Activated CD8-positive, alpha-beta memory T cell treated with anti-CD3 and anti-CD28 coated beads for 36 hours (primary cell): ENCODE data around the gene TGM2. TPM values are rescaled to one million over a fixed set of nuclear protein-coding genes. Genes with fewer than 3 reads are reported as not detected.

Experiments
- CTCF ChIA-PET: fragments of 350-600 bp; sonication (Branson Sonifier 250); formaldehyde crosslinking; loops from one replicate; lab custom pipeline; 2021; ENCODE audit warnings: antibody characterized with exemption; lab: Charles Lee
- POLR2A ChIA-PET: fragments of 350-600 bp; sonication (Branson Sonifier 250); formaldehyde crosslinking; loops from one replicate; lab custom pipeline; 2021; ENCODE audit warnings: antibody characterized with exemption; lab: Charles Lee
- total RNA-seq, 2 experiments: library from RNA; stranded (reverse); gene quantifications; one replicate each; pipeline ENCODE4 v1.2.3, GENCODE V29; 2021

Gene TGM2
- total RNA-seq, 2 experiments from 2014 or later: not detected

DNA sequence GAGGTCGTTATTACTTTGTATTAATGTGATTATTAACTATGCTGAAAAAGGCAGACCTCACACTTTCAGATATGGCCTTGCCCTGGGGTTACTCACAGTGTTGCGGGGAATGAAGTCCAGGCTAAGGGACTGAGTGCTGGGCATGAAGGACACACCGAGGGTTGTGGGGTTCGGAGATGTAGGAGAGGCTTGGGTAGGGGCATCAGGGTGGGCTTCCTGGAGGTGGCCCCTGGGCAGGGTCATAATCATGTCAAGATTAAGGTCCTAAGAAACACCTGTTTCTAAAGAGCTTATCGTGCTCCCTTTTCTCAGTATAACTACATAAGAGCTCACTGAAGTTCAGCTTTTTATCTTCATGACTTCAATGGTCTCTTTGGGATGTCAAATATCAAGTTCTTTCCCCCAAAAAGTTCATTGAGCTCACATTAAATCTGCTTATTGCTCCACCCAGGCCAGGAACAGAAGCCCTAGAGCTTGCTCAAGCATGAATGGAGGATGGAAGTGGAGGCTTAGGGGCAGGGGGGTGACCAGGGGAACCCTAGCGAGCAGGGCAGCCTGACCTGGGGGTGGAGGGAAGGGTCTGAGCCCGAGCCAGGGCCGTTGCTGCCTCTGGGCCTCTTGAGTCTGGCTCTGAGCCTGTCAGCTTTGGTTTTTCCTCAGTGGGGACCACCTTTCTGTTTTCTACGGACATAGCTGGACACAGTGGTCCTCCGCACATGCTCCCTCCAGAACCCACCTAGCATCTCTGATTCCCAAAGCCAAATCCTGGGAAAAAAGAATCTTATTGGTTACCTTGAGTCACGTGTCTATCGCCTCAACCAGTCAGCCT, 37.3 kb upstream of the TGM2 start:
- POLR2A ChIA-PET: interaction anchor here (0.6 kb wide), 1 partner anchor 126 kb away, joined by 3 read pairs; no protein-coding TSS in a partner anchor
- CTCF ChIA-PET: interaction anchor here (1.1 kb wide), 1 partner anchor 21 kb away, joined by 3 read pairs; no protein-coding TSS in a partner anchor

DNA sequence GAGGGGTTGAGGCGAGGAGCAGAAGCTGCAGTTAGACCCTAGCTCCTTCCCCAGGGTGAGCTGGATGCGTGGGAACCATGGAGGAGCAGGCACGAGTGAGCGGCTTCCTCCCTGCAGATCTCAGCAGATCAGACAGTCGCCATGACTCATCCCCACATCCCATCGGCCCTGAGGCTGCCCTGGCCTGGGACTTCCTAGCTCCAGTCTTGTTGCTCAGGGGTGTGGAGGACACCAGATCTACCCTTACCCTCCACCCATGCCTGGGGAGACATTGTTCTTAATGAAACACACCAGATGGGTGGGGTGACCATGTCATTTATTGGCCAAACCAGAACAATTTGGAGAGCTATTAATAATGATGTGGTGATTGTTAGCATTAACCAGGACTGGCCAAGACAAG, 36.3 kb upstream of the TGM2 start:
- CTCF ChIA-PET: interaction anchor here (1.1 to 1.3 kb wide), 2 partner anchors 19 to 22 kb away, joined by 3 to 4 read pairs; no protein-coding TSS in a partner anchor

DNA sequence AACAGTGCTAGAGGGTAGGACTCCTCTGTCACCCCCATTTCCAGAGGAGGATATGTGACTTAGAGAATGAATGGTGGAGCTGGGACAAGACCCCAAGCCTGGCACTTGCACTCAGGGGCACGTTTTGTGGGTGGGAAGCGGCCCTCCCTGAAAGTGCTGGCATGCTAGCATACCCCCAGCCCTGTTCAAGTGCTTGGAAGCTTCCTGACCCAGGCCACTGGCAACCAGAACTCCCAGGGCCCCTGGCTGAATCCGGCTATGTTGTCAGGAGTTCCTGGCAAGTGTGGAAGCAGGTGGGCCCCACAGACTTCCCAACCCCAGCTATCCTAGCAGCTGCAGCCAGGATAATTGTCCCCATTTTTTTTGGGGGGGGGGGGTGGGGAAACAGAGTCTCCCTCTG, 35.6 kb upstream of the TGM2 start:
- POLR2A ChIA-PET: no interaction called here

More for the DNA sequence above, 36.3 kb upstream of the TGM2 start:
- POLR2A ChIA-PET: no interaction called here

DNA sequence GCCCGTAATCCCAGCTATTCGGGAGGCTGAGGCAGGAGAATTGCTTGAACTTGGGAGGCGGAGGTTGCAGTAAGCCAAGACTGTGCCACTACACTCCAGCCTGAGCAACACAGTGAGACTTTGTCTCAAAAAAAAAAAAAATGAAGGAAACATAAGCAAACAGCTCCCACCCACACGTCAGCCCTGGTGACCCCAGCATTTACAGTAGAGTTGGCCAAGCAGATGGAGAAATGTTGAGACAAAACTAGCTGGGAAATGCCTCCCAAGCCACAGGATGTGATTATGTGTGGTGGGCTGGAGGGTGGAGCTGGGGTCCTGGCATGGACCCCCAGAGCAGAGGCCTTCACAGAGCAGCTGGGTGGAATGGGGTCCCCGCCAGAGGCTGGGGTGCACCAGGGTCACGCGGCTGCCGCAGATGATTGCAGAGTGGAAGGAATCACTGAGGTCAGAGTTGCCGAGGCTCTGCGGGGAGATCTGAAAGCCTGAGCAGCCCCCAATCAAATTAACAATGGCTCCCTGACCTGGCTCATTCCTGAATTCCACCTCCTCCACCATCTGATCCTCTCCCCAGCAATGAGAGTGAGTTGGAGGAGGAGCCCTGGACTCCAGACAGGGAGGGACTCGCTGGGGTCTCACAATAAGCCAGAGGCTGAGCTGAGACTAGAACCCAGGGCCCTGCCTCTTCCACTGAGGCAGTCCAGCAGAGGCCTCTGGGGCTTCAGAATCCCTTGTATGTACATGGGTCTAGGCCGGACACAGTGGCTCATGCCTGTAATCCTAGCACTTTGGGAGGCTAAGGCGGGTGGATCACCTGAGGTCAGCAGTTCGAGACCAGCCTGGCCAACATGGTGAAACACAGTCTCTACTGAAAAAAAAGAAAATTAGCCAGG, 34.7 kb upstream of the TGM2 start:
- POLR2A ChIA-PET: no interaction called here
- CTCF ChIA-PET: interaction anchor here (1.3 kb wide), 1 partner anchor 21 kb away, joined by 4 read pairs; no protein-coding TSS in a partner anchor

More for the DNA sequence above, 35.6 kb upstream of the TGM2 start:
- CTCF ChIA-PET: interaction anchor here (1.3 kb wide), 1 partner anchor 20 kb away, joined by 4 read pairs; no protein-coding TSS in a partner anchor

DNA sequence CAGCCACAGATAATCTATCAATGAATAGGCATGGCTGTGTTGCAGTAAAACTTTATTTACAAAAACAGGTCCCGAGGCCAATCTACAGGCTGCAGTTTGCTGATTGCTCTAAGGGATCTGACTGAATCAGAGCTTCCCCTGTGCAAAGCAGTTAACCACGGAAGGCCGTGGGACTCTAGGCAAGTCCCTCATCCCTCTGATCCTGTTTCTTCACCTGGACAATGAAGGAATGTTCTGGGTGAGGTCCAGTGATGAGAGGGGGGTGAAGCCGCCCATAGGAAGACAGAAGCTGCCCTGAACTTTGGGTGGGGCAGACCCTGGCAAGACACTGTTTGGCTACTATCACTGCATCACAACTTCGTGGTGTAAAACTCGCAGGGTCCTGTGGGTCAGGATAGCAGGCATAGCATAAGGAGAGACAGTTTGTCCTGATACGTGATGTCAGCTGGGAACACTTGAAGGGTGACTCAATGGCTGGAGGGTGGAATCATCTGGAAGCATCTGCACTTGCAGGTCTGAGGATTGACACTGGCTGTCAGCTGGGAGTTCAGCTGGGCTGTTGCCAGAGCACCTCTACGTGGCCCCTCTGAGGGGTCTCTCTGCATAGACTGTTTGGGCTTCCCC, 33.3 kb upstream of the TGM2 start:
- ChIA-PET POLR2A (no interaction called here), CTCF (interaction anchor here (0.7 to 1.3 kb wide), 3 partner anchors 23 to 125 kb away, joined by 3 to 4 read pairs (median 3); no protein-coding TSS in a partner anchor)

DNA sequence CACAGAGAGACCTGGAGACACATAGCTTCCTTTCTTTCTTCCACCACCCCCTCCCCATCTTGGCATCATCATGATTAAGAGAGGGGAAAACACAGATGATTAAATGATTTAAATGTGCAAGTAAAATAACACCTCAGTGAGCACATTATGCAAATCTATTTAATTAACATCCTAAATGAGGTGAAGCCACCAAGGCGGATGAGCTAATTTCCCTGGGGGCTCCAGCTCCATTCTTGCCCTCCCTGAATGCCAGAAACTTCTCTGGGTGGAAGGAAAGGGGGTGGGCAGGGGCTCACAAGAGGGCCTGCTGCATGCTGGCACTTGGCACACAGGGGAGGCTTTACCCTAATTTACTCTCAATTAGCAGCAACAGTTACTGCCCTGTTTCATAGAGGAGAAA, 32.5 kb upstream of the TGM2 start:
- ChIA-PET CTCF (interaction anchor here (1.0 to 1.3 kb wide), 2 partner anchors 23 to 124 kb away, joined by 3 to 4 read pairs; no protein-coding TSS in a partner anchor), POLR2A (no interaction called here)

DNA sequence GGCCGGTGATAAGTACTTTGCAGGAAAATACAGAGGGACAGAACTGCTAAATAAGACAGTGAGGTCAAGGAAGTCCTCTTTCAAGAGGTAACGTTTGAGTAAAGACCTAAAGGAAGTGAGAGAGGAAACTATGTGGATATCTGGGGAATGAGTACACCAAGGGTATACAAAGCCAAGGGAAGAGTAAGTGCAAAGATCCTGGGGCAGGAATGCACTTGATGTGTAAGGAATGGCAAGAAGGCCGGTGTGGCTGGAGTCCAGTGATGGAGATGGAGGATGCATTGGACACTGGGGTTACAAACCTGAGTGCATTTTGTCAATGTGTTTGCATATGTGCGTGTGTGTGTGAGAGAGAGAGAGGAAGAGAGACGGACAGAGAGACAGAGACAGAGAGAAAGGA, 32.1 kb upstream of the TGM2 start:
- POLR2A ChIA-PET: no interaction called here
- CTCF ChIA-PET: interaction anchor here (1.0 to 1.2 kb wide), 2 partner anchors 24 to 124 kb away, joined by 3 to 5 read pairs; no protein-coding TSS in a partner anchor

DNA sequence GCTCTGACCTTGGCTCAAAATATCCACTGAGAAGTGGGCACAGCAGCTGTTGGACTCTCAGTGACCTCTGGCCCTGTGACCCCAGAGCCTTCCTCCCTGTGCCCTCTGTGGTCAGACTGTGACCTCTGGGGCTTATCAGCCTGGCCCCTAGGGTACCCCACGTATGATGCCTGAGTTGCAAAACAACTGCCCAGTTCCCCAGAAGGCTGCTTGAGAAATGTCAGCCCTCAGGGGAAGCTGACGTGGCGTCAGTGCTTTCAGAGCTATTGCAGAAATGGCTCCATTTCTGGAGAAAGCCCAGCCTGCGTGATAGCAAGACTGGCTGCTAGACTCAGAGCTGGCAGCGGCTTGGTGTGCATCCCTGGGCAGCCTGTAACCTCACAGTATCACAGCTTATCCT, 31.5 kb upstream of the TGM2 start:
- POLR2A ChIA-PET: no interaction called here
- CTCF ChIA-PET: interaction anchor here (1.2 to 1.5 kb wide), 2 partner anchors 25 to 123 kb away, joined by 3 to 5 read pairs; no protein-coding TSS in a partner anchor

DNA sequence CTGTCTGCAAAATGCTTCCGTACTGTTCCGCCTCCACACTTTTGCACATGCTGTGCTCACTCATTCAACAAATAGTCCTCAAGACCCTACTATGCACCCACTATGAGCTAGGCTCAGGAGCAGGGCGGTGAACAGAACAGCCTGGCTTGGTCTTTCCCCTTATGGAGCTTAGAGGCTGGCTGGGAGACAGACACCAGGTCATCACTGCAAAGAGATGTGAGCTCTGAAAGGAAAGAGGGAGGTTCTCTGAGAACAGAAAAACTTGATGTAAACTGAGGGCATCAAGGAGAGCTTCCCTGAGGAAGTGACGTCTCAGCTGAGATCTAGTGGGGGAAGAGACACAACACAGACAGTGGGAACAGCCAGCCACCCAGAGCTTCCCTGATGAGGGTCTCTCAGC, 31.0 kb upstream of the TGM2 start:
- ChIA-PET CTCF (interaction anchor here (1.2 to 1.5 kb wide), 2 partner anchors 25 to 123 kb away, joined by 3 to 5 read pairs; no protein-coding TSS in a partner anchor), POLR2A (no interaction called here)

DNA sequence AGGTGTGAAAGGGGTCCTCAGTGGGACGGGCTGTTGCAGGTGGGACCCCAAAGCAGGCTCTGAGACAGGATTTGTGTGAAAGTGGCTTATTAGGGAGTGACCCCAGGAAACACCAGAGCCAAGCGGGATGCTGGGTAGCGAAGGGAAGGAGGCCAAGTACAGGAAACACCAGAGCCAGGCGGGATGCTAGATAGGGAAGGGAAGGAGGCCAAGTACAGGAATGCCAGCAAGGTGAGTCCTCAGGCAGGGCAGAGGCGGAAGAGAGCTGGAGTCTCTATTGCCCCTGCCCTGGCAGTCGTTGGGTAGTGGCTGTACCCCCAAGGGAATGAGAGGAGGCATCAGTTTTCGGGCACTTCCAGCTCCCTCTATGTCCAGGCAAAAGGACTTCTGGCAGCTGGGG, 30.5 kb upstream of the TGM2 start:
- ChIA-PET POLR2A (no interaction called here), CTCF (interaction anchor here (1.5 kb wide), 1 partner anchor 122 kb away, joined by 3 read pairs; no protein-coding TSS in a partner anchor)

DNA sequence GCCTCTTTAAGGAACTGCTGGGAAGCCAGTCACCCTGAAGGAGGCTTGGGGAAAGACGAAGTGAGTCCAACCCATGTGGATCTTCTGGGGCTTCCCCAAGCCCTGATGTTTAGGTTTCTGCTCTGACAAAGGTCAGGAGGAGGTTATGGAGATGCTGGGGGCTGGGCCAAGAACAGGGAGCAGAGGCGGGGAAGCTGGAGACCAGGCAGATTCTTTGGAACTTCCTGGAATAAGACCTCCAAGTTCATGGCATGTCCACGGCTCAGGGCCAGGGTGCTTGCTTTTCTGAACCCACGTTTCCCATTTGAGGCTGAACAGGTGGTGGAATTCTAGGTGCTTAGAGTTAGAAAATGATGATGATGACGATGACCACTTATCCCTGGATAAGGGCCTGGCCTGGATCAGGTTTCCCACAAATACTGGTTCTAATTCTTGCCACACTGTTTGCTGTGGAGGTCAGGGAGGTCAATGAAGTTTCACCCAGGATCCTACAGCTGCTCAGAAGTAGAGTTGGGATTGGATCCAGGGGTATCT, 30.0 kb upstream of the TGM2 start:
- ChIA-PET CTCF (interaction anchor here (1.5 kb wide), 1 partner anchor 122 kb away, joined by 3 read pairs; no protein-coding TSS in a partner anchor), POLR2A (no interaction called here)

DNA sequence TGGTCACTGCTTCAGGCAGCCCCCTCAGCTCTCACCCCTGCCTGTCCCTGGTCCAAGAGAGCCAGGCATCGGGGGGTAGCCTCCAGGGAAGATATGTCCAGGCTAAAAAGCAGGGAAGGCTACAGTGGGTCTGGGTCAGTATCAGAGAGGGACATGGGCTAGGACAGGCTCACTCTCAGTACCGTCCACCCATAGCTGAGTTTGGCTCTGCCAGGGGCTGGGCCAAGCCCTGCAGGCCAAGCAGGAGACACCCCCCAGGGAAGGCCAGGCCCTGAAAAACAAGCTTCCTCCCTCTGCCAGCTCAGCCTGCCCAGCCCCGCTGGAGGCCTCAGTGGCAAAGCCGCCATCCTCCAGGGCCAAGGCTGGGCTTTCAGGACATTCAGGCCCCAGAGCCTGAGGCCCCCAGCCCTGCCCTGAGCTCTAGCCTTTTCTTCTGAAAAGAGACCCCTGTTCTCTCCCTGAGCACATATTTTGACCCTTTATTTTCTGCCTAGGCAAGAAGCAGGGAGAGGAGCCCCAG, 28.6 kb upstream of the TGM2 start:
- ChIA-PET CTCF (no interaction called here), POLR2A (no interaction called here)

DNA sequence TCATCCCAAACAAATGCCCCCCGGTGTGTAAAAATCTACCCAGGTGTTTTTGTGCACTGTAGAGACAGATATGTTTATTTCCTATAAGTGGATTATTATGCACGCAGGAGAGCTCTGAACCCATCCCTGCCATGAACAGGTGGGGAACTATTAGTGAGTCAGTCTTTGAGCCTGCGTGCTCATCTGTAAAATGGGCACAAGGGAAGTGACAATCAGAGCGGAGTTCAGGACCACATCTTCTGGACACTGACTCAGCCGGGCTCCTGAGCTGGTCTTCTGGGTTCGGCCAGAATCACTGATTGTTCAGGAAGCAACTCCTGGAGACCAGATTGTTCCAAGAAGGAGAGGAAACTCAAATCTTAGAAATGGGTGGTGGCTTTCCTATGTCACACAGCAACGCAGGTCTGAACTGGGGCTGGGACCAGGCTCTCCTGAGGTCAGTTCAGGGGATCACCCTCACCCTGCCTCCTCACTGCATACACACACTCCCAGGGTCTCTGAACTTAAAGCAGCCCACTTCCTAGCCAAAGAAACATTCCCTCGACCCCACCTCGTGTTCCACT, 27.3 kb upstream of the TGM2 start:
- POLR2A ChIA-PET: no interaction called here
- CTCF ChIA-PET: no interaction called here

DNA sequence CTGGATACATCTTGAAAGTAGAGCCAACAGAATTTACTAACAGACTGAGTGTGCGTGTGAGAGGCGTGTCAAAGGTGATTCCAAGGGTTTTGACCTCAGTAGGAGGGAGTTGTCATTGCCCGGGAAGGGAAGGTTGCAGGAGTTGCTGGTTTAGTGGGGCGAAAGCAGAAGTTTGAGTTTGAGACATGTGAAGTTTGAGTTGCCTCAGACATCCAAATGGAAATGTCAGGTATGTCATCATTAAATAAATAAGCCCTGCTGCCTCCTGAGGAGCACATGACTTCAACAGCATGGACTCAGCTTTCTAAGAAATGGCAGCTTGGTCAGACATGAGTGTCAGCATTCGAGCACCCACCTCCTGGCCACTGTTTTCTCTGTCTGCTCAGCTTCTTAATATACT, 26.6 kb upstream of the TGM2 start:
- POLR2A ChIA-PET: no interaction called here

DNA sequence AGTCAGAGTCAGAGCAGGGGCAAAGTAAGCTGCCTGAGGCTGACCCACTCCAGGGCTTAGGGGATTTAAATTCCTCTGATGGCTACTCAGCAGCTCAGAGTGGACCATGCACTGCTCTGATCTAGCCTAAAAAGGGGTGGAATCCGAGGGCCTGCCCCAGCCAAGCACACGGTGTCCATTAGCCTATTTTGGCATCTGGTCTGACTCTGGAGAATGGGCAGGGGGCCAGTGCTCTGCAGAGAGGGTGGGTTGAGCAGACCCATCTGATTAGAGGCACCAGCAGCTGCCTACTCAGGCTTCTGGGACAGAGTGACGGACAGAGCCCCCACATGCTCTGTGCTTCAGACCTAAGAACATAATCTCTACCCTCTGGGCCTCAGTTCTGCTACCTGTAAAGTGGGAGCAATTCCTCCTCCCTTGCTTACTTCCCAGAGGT, 25.9 kb upstream of the TGM2 start:
- ChIA-PET POLR2A (no interaction called here), CTCF (no interaction called here)

More for the DNA sequence above, 26.6 kb upstream of the TGM2 start:
- CTCF ChIA-PET: no interaction called here

DNA sequence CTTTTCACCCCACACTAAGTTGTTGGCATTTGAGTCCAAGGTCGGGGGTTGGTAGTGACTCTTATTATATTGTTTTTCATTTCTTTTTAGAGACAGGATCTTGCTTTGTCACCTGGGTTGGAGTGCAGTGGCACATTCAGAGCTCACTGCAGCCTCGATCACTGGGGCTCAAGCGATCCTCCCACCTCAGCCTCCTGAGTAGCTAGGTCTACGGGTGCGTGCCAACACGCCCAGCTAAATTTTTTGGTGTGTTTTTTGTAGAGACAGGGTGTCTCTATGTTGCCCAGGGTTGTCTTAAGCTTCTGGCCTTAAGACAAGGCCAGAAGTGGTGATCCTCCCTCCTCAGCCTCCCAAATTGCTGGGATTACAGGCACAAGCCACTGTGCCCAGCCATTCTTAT, 25.1 kb upstream of the TGM2 start:
- ChIA-PET POLR2A (no interaction called here), CTCF (no interaction called here)

DNA sequence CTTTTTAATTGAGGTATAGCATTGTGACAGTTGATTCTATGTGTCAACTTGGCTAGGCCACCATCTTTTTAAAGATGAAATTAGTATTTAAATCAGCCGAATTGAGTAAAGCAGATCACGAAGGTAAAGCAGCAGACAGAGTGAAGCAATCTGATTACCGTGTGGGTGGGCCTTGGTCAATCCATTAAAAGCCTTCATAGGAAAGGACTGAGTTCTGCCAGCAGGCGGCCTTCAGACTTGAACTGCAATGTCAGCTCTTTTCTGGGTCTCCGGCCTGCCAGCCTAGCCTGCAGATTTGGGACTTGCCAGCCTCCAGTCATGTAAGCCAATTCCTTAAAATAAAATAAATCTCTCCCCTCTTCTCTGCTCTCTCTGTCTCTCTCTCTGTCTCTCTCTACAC, 22.4 kb upstream of the TGM2 start:
- POLR2A ChIA-PET: no interaction called here
- CTCF ChIA-PET: interaction anchor here (0.7 kb wide), 1 partner anchor 550 kb away, joined by 3 read pairs; no protein-coding TSS in a partner anchor

DNA sequence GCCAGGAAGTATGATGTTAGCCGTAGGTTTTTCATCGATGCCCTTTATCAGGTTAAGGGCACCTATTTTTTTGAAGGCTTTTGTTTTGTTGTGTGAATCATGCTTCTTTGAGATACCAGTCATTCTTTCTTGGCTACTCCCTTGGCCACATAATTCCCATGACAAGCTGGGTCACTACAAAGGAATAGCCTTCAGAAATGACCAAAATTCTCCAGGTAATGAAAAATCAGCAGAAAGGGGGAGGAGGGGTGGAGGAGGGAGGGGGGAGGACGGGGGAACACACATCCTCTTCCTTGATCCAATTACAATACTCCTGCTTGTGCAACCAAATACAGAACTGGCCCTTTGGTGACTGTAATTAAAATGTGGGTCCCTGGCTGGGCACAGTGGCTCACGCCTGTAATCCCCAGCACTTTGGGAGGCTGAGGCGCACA, 21.7 kb upstream of the TGM2 start:
- ChIA-PET CTCF (no interaction called here), POLR2A (no interaction called here)
